Gastrocnemius medialis (tissue), 4 donors: ENCODE results near the gene TRAK1. TPM values are rescaled to one million over a fixed set of nuclear protein-coding genes. Genes with fewer than 3 reads are reported as not detected.

Experiments used
- ATAC-seq, 2 donors: fragments of 150-250 bp; one replicate each; pipeline ENCODE4 v1.9.1; 2016
- DNase-seq, 2 donors: peaks; one replicate each; pipeline ENCODE4 v3.0.0-alpha.2; 2019
- H3K27ac ChIP-seq, 4 donors: fragments of 200-600 bp; sonication (generic); 1 replicate in 1 of 4; 2 replicates in 3 of 4; pipeline ENCODE4 v1.5.1; 2016 to 2018; ENCODE audit warnings: mild to moderate bottlenecking in 2 of 4, moderate library complexity in 1 of 4
- H3K27me3 ChIP-seq, 3 donors: fragments of 200-600 bp; sonication (generic) in 2 of 3; 1 replicate in 1 of 3; 2 replicates in 2 of 3; pipeline versions ENCODE4 v1.5.1 to v1.6.0; 2016 to 2019; ENCODE audit warnings: mild to moderate bottlenecking in 1 of 3, moderate library complexity in 1 of 3
- H3K36me3 ChIP-seq, 2 donors: fragments of 200-600 bp; sonication (generic) in 1 of 2; one replicate each; pipeline ENCODE4 v1.5.1; 2017 to 2018
- H3K4me1 ChIP-seq, 2 donors: fragments of 200-600 bp; sonication (generic) in 1 of 2; one replicate each; pipeline ENCODE4 v1.5.1; 2016 to 2017; ENCODE audit warnings: mild to moderate bottlenecking in 2 of 2
- H3K4me3 ChIP-seq, 4 donors: fragments of 200-600 bp; sonication (generic) in 3 of 4; 1 replicate in 1 of 4; 2 replicates in 3 of 4; pipeline ENCODE4 v1.5.1; 2016 to 2019; ENCODE audit warnings: mild to moderate bottlenecking in 2 of 4
- H3K9me3 ChIP-seq, 3 donors: fragments of 200-600 bp; sonication (generic) in 2 of 3; 1 replicate in 1 of 3; 2 replicates in 2 of 3; pipeline ENCODE4 v1.5.1; 2016 to 2019
- CTCF ChIP-seq, 5 experiments: fragments of 450-650 bp in 3 of 5; fragments of 200-600 bp in 2 of 5; sonication (generic) in 2 of 5; IDR thresholded peaks in 4 of 5; conservative IDR thresholded peaks in 1 of 5; 1 replicate in 4 of 5; 2 replicates in 1 of 5; pipeline ENCODE4 v1.5.1; 2016 to 2019; ENCODE audit warnings: antibody characterized with exemption in 5 of 5, mild to moderate bottlenecking in 3 of 5, moderate library complexity in 3 of 5
- POLR2A ChIP-seq, 2 donors: fragments of 450-650 bp; IDR thresholded peaks; one replicate each; pipeline ENCODE4 v1.6.1; 2017; ENCODE audit warnings: antibody characterized with exemption in 2 of 2, mild to moderate bottlenecking in 2 of 2, moderate library complexity in 2 of 2
- in situ Hi-C, 4 donors: fragments of 200-750 bp; cut with MboI; loops; one replicate each; pipeline versions ENCODE4 v1.15.0 to v1.8.0; 2017; ENCODE audit warnings: low sequenced_read_pairs in 4 of 4
- intact Hi-C: fragments of 100-400 bp; cut with DNase I; formaldehyde crosslinking; loops from one replicate; pipeline ENCODE4 v1.15.1; 2023; ENCODE audit warnings: low total_unique reads
- total RNA-seq, 4 donors: library from RNA; depleted of rRNA; stranded (reverse); fragments of >200 nt; gene quantifications; one replicate each; pipeline versions ENCODE4 v1.1.0 to v1.2.3, GENCODE V29; 2016

The TRAK1 gene
- total RNA-seq, 4 donors from 2014 or later, result 59.5 to 109 (median 98.6) TPM

GRCh38 chr3:42097566-42097946 is 6.4 kb downstream of the TRAK1 start:
- Histone ChIP-seq H3K27me3 (no peaks in the 10 kb centered on the region), H3K4me3 (no peak overlapping the region), H3K9me3 (no peaks in the 10 kb centered on the region), H3K27ac (peak overlapping the region; percentile 41 to 76 (median 72)), H3K4me1 (peaks cover 71 to 73% of the 10 kb centered on the region in 2 donors), H3K36me3 (no peaks in the 10 kb centered on the region)
- ATAC-seq (no peak), DNase-seq (no peak)
- in situ Hi-C loops (loop anchor here in 2 of 4 donors (5.0 to 10.0 kb wide), 2 partner anchors 83 to 85 kb away; no protein-coding TSS in a partner anchor), intact Hi-C loops (loop anchor here (10.0 kb wide), 2 partner anchors 1643 to 1783 kb away; partner anchors contain the start of gene RPL14)
- TF ChIP-seq CTCF (IDR thresholded peaks at IDR 0.05 in 4 of 5, conservative IDR thresholded peaks at IDR 0.05 in 1 of 5) (peak; percentile 15 to 50 (median 45)), POLR2A (IDR thresholded peaks at IDR 0.05) (no peak)

- Histone ChIP-seq H3K9me3 (no peaks in the 10 kb centered on the region), H3K36me3 (no peaks in the 10 kb centered on the region), H3K4me1 (peaks cover 65 to 70% of the 10 kb centered on the region in 2 donors), H3K27ac (peak overlapping the region; percentile 69 to 76 (median 74)), H3K4me3 (no peak overlapping the region), H3K27me3 (no peaks in the 10 kb centered on the region)
- DNase-seq, result no peak
- intact Hi-C loops, result loop anchor here (2.0 to 10.0 kb wide), 3 partner anchors 135 to 1783 kb away; partner anchors contain the start of genes RPL14 and ULK4
- ATAC-seq, result no peak
- in situ Hi-C loops, result loop anchor here in 2 of 4 donors (5.0 to 10.0 kb wide), 2 partner anchors 83 to 86 kb away; no protein-coding TSS in a partner anchor
- TF ChIP-seq POLR2A (IDR thresholded peaks at IDR 0.05) (no peak), CTCF (IDR thresholded peaks at IDR 0.05 in 4 of 5, conservative IDR thresholded peaks at IDR 0.05 in 1 of 5) (no peak)
These were observed 7.0 kb downstream of the TRAK1 start for GRCh38 chr3:42098171-42098570.

GRCh38 chr3:42099020-42099765 is 8.0 kb downstream of the TRAK1 start:
- Histone ChIP-seq H3K9me3 (no peaks in the 10 kb centered on the region), H3K27me3 (no peaks in the 10 kb centered on the region), H3K4me3 (no peak overlapping the region), H3K4me1 (peaks cover 58 to 63% of the 10 kb centered on the region in 2 donors), H3K36me3 (no peaks in the 10 kb centered on the region), H3K27ac (peak overlapping the region; percentile 69 to 76 (median 74))
- DNase-seq, result no peak
- intact Hi-C loops (loop anchor here (1.0 to 10.0 kb wide), 5 partner anchors 85 to 1784 kb away; partner anchors contain the start of genes RPL14 and ULK4), in situ Hi-C loops (loop anchor here in 2 of 4 donors (5.0 to 10.0 kb wide), 2 partner anchors 84 to 87 kb away; no protein-coding TSS in a partner anchor)
- no peak for ATAC-seq
- no peak for TF ChIP-seq POLR2A (IDR thresholded peaks at IDR 0.05)
- no peak for TF ChIP-seq CTCF (IDR thresholded peaks at IDR 0.05 in 4 of 5, conservative IDR thresholded peaks at IDR 0.05 in 1 of 5)

GRCh38 chr3:42101048-42101447 is 9.9 kb downstream of the TRAK1 start:
- ATAC-seq (peak; percentile 62 to 75), DNase-seq (peak; percentile 37 to 70)
- H3K27me3 ChIP-seq, result no peaks in the 10 kb centered on the region
- no peaks in the 10 kb centered on the region for H3K36me3 ChIP-seq
- TF ChIP-seq CTCF (IDR thresholded peaks at IDR 0.05 in 4 of 5, conservative IDR thresholded peaks at IDR 0.05 in 1 of 5), result no peak
- TF ChIP-seq POLR2A (IDR thresholded peaks at IDR 0.05), result no peak
- H3K9me3 ChIP-seq, result no peaks in the 10 kb centered on the region
- H3K4me3 ChIP-seq, result no peak overlapping the region
- H3K4me1 ChIP-seq, result peaks cover 52 to 62% of the 10 kb centered on the region in 2 donors
- peak overlapping the region; percentile 62 to 76 (median 72) for H3K27ac ChIP-seq
- intact Hi-C loops (loop anchor here (10.0 kb wide), 1 partner anchor 1516 kb away; no protein-coding TSS in a partner anchor), in situ Hi-C loops (loop anchor here (5.0 to 25.0 kb wide), 4 partner anchors 196 to 336 kb away; no protein-coding TSS in a partner anchor)
